NCI-H748 (cell line): ENCODE results near the gene CACNB2.

ENCODE experiments used
- DNase-seq: peaks from one replicate; lab custom pipeline; 2025; ENCODE audit not compliant: unreplicated experiment; lab: John Stamatoyannopoulos, UW

CACNB2 gene

GRCh38 chr10:18497806-18498369, 357.7 kb downstream of the CACNB2 start:
- DNase-seq: peak; percentile 1

- DNase-seq: no peak
Observed at GRCh38 chr10:18498998-18499397, 358.8 kb downstream of the CACNB2 start.

GRCh38 chr10:18500576-18500975, 360.4 kb downstream of the CACNB2 start:
- DNase-seq: no peak

GRCh38 chr10:18501198-18501597, 361.0 kb downstream of the CACNB2 start:
- DNase-seq: no peak

- no peak for DNase-seq
Observed at GRCh38 chr10:18501629-18502028, 361.4 kb downstream of the CACNB2 start.

- DNase-seq: no peak
Observed at GRCh38 chr10:18504161-18504560, 363.9 kb downstream of the CACNB2 start.

- no peak for DNase-seq
Observed at GRCh38 chr10:18505456-18506118, 365.4 kb downstream of the CACNB2 start.

GRCh38 chr10:18508587-18508986, 368.4 kb downstream of the CACNB2 start:
- DNase-seq: no peak

GRCh38 chr10:18514537-18514936, 374.3 kb downstream of the CACNB2 start:
- DNase-seq: no peak

GRCh38 chr10:18516851-18517250, 376.6 kb downstream of the CACNB2 start:
- no peak for DNase-seq

GRCh38 chr10:18523025-18523424, 382.8 kb downstream of the CACNB2 start:
- no peak for DNase-seq

GRCh38 chr10:18523858-18524257, 383.6 kb downstream of the CACNB2 start:
- DNase-seq: no peak

- no peak for DNase-seq
Observed at GRCh38 chr10:18527687-18528086, 387.5 kb downstream of the CACNB2 start.

GRCh38 chr10:18528292-18528691, 388.1 kb downstream of the CACNB2 start:
- DNase-seq: no peak

GRCh38 chr10:18532881-18533535, 392.8 kb downstream of the CACNB2 start:
- no peak for DNase-seq

GRCh38 chr10:18533896-18534295, 393.7 kb downstream of the CACNB2 start:
- DNase-seq: no peak

GRCh38 chr10:18539335-18539734, 399.1 kb downstream of the CACNB2 start:
- no peak for DNase-seq

- DNase-seq: no peak
Observed at GRCh38 chr10:18540195-18540594, 400.0 kb downstream of the CACNB2 start.

- DNase-seq: no peak
Observed at GRCh38 chr10:18542832-18543231, 402.6 kb downstream of the CACNB2 start.

- no peak for DNase-seq
Observed at GRCh38 chr10:18545621-18546305, 405.5 kb downstream of the CACNB2 start.

- DNase-seq: no peak
Observed at GRCh38 chr10:18549105-18549504, 408.9 kb downstream of the CACNB2 start.

- DNase-seq: no peak
Observed at GRCh38 chr10:18551473-18551872, 411.2 kb downstream of the CACNB2 start.
